Osteocyte (in vitro differentiated cells): ENCODE results near the gene POPDC3. TPM values are rescaled to one million over a fixed set of nuclear protein-coding genes. Genes with fewer than 3 reads are reported as not detected.
A peak's percentile ranks its signal among the peaks of the same experiment; 100 is the strongest.
"Not testable (repeated sequence)": the region's sequence is repeated elsewhere in the genome, so short reads cannot be mapped to it uniquely, and the experiment has no call there.

Experiments
- DNase-seq: peaks from one replicate; pipeline ENCODE4 v3.0.0; 2021; ENCODE audit warnings: mixed read lengths; ENCODE audit not compliant: unreplicated experiment; ENCODE audit errors: extremely low spot score
- H3K27ac Mint-ChIP-seq: one replicate; pipeline ENCODE4 v1.8.0; 2021; ENCODE audit warnings: mild to moderate bottlenecking, mixed read lengths; ENCODE audit not compliant: unreplicated experiment
- H3K27me3 Mint-ChIP-seq: one replicate; pipeline ENCODE4 v1.8.0; 2021; ENCODE audit warnings: mixed read lengths; ENCODE audit not compliant: unreplicated experiment
- H3K36me3 Mint-ChIP-seq: one replicate; pipeline ENCODE4 v1.8.0; 2021; ENCODE audit warnings: mixed read lengths; ENCODE audit not compliant: unreplicated experiment
- H3K4me1 Mint-ChIP-seq: one replicate; pipeline ENCODE4 v1.8.0; 2021; ENCODE audit warnings: mixed read lengths; ENCODE audit not compliant: unreplicated experiment
- H3K4me3 Mint-ChIP-seq: one replicate; pipeline ENCODE4 v1.8.0; 2021; ENCODE audit warnings: mild to moderate bottlenecking, moderate library complexity, mixed read lengths; ENCODE audit not compliant: unreplicated experiment
- H3K9me3 Mint-ChIP-seq: one replicate; pipeline ENCODE4 v1.8.0; 2021; ENCODE audit warnings: mixed read lengths; ENCODE audit not compliant: unreplicated experiment
- total RNA-seq: library from RNA; stranded (reverse); gene quantifications from 2 replicates; pipeline ENCODE4 v1.2.1, GENCODE V29; 2021
- TF ChIP-seq, protein P1 (sequence below): fragments of 200-600 bp; sonication (generic); IDR thresholded peaks from 2 replicates; pipeline ENCODE4 v1.5.0; 2021; ENCODE audit warnings: antibody characterized with exemption, mild to moderate bottlenecking, moderate library complexity

The POPDC3 gene
- total RNA-seq, 1 donor from 2014 or later, result 2.1 TPM

DNA sequence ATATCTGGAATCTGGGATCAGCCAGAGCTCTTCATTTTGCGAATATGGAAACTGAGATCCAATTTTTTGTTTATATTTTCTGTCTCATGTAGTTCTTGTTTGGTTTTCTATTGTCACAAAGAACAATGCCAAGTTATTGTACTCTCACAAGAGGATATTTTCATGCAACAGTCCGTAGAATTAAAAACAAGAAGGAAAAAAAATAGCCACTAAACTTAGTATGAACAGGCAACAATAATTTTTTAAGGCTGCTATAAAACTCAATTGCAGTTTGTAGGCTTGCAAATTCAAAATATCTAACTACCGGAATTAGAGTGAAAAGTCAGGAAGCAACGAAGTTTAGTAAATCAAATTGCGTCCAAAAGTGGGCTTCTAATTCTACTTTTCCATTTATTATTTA lies 1.2 kb downstream of the POPDC3 start:
- no peaks in the 10 kb centered on the region for H3K36me3 Mint-ChIP-seq
- H3K4me3 Mint-ChIP-seq, result peak overlapping the region; percentile 67
- no peaks in the 10 kb centered on the region for H3K9me3 Mint-ChIP-seq
- peaks cover 22% of the 10 kb centered on the region for H3K4me1 Mint-ChIP-seq
- DNase-seq, result no peak
- H3K27me3 Mint-ChIP-seq, result no peaks in the 10 kb centered on the region
- H3K27ac Mint-ChIP-seq, result peak overlapping the region; percentile 63
- TF ChIP-seq, protein P1, sequence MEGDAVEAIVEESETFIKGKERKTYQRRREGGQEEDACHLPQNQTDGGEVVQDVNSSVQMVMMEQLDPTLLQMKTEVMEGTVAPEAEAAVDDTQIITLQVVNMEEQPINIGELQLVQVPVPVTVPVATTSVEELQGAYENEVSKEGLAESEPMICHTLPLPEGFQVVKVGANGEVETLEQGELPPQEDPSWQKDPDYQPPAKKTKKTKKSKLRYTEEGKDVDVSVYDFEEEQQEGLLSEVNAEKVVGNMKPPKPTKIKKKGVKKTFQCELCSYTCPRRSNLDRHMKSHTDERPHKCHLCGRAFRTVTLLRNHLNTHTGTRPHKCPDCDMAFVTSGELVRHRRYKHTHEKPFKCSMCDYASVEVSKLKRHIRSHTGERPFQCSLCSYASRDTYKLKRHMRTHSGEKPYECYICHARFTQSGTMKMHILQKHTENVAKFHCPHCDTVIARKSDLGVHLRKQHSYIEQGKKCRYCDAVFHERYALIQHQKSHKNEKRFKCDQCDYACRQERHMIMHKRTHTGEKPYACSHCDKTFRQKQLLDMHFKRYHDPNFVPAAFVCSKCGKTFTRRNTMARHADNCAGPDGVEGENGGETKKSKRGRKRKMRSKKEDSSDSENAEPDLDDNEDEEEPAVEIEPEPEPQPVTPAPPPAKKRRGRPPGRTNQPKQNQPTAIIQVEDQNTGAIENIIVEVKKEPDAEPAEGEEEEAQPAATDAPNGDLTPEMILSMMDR, result no peak

DNA sequence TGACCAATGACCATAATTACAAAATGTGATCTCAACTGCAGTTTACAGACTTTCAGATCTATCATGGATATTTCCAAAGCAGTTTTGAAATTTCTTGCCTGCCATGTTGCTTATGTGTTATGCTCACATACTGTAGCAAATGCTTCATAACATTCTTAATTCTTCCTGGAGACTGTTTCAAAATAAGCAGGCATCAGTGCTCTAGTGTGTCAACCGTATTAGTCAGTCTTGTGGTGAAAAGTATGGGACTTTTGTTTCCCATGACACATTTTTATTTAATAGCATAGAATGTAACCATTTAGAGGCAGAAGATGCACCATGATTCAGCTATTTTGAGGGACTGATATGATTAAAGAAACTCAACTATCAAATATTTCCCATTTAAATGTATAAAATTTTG lies 1.7 kb downstream of the POPDC3 start:
- Mint-ChIP-seq H3K9me3 (no peaks in the 10 kb centered on the region), H3K36me3 (no peaks in the 10 kb centered on the region), H3K4me1 (peaks cover 22% of the 10 kb centered on the region), H3K4me3 (peak overlapping the region; percentile 67), H3K27ac (peak overlapping the region; percentile 63), H3K27me3 (no peaks in the 10 kb centered on the region)
- DNase-seq, result no peak
- TF ChIP-seq, protein P1, result no peak

- no peaks in the 10 kb centered on the region for H3K9me3 Mint-ChIP-seq
- H3K27me3 Mint-ChIP-seq, result no peaks in the 10 kb centered on the region
- TF ChIP-seq, protein P1, result no peak
- H3K27ac Mint-ChIP-seq, result no peak overlapping the region
- peaks cover 18% of the 10 kb centered on the region for H3K4me1 Mint-ChIP-seq
- H3K4me3 Mint-ChIP-seq, result no peak overlapping the region
- no peak for DNase-seq
- H3K36me3 Mint-ChIP-seq, result no peaks in the 10 kb centered on the region
These were observed 2.3 kb downstream of the POPDC3 start for GRCh38 chr6:105177556-105177955.

DNA sequence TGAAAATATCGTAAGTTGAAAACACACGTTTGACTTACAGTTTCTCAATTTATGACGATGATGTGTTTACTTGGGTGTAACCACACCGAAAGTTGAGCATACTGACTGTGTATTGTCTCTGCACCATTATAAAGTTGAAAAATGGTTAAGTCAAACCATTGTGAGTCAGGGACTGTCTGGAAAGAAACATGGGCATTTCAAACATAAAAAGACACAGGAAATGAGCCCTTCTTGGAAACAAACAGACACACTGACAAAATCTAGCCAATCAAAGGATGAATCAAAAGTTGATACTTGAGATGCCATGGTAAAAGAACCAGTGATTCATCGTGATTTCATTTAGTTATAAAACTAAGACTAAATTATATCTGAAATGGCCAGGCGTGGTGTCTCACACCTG lies 5.3 kb downstream of the POPDC3 start:
- H3K9me3 Mint-ChIP-seq, result no peaks in the 10 kb centered on the region
- no peak overlapping the region for H3K27ac Mint-ChIP-seq

GRCh38 chr6:105172515-105172914 lies 7.3 kb downstream of the POPDC3 start:
- not testable (repeated sequence) for H3K9me3 Mint-ChIP-seq, H3K27ac Mint-ChIP-seq, H3K4me1 Mint-ChIP-seq, DNase-seq, H3K27me3 Mint-ChIP-seq, H3K4me3 Mint-ChIP-seq, H3K36me3 Mint-ChIP-seq

More for the DNA sequence above, 5.3 kb downstream of the POPDC3 start:
- Mint-ChIP-seq H3K4me3 (no peak overlapping the region), H3K4me1 (peaks cover 14% of the 10 kb centered on the region), H3K27me3 (no peaks in the 10 kb centered on the region), H3K36me3 (no peaks in the 10 kb centered on the region)
- DNase-seq, result no peak
- TF ChIP-seq, protein P1, result no peak

DNA sequence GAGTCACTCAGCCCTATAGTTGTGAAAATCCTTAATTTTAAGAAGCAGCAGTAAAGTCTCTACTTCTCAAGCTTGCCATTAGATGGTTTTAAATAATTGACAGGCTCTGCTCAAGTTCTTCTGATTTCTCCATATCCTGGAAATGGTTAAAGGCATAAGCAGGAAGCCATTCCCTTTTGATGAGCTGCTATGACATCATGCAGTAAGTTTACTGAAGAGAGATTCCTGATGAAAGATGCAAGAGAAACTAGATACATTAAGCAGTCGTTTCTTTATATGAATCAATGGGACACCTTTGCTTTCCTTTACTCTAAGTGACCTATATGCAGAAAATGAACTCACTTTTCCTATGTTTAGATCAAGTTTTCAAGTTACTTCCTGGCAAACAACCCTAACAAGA lies 9.8 kb downstream of the POPDC3 start:
- H3K9me3 Mint-ChIP-seq, result no peaks in the 10 kb centered on the region
- no peak overlapping the region for H3K27ac Mint-ChIP-seq
- H3K27me3 Mint-ChIP-seq, result no peaks in the 10 kb centered on the region
- no peaks in the 10 kb centered on the region for H3K4me1 Mint-ChIP-seq
- no peaks in the 10 kb centered on the region for H3K36me3 Mint-ChIP-seq
- H3K4me3 Mint-ChIP-seq, result no peak overlapping the region
- TF ChIP-seq, protein P1, result no peak
- DNase-seq, result no peak
